Stimulated activated CD4-positive, alpha-beta T cell treated with anti-CD3 and anti-CD28 coated beads, Interleukin-2, amount 100 ng/mL, for 24 hours (primary cell): ENCODE data around the gene ERICH4.
"Not testable (repeated sequence)": the region's sequence is repeated elsewhere in the genome, so short reads cannot be mapped to it uniquely, and the experiment has no call there.

Experiments
- DNase-seq, 2 donors: peaks; one replicate each; pipeline ENCODE4 v3.0.0-alpha.2; 2020

The ERICH4 gene

GRCh38 chr19:41442473-41443355 is at the start of gene ERICH4:
TSS of gene ERICH4 (plus strand) at chr19:41443156. CDS start at chr19:41443170, 14 bp downstream.
- DNase-seq = no peak

GRCh38 chr19:41395355-41395754 is 47.6 kb upstream of the ERICH4 start:
- DNase-seq = no peak

GRCh38 chr19:41397086-41398049 is 45.6 kb upstream of the ERICH4 start, which contains the start of the genes BCKDHA and EXOSC5:
TSS of gene BCKDHA (plus strand) at chr19:41397818. CDS start at chr19:41397828, 10 bp downstream.
TSS of gene EXOSC5 (minus strand) at chr19:41397359. CDS start at chr19:41397328, 31 bp downstream.
- DNase-seq = peak; percentile 99

GRCh38 chr19:41398050-41398418 is 44.9 kb upstream of the ERICH4 start:
- DNase-seq = no peak

- no peak for DNase-seq
These were observed 44.4 kb upstream of the ERICH4 start for GRCh38 chr19:41398598-41398997.

- no peak for DNase-seq
These were observed 43.9 kb upstream of the ERICH4 start for GRCh38 chr19:41399091-41399490.

GRCh38 chr19:41399525-41399924 is 43.4 kb upstream of the ERICH4 start:
- no peak for DNase-seq

GRCh38 chr19:41401483-41401882 is 41.5 kb upstream of the ERICH4 start:
- DNase-seq = no peak

GRCh38 chr19:41402010-41402409 is 40.9 kb upstream of the ERICH4 start:
- DNase-seq = no peak

- DNase-seq = no peak
These were observed 39.6 kb upstream of the ERICH4 start for GRCh38 chr19:41403181-41403970.

- DNase-seq = no peak
These were observed 37.2 kb upstream of the ERICH4 start for GRCh38 chr19:41405776-41406175.

GRCh38 chr19:41407271-41407670 is 35.7 kb upstream of the ERICH4 start:
- DNase-seq = no peak

- no peak for DNase-seq
These were observed 34.7 kb upstream of the ERICH4 start for GRCh38 chr19:41408256-41408655.

GRCh38 chr19:41408846-41409245 is 34.1 kb upstream of the ERICH4 start:
- DNase-seq = not testable (repeated sequence)

- DNase-seq = no peak
These were observed 33.7 kb upstream of the ERICH4 start for GRCh38 chr19:41409288-41409687.

- DNase-seq = no peak
These were observed 32.5 kb upstream of the ERICH4 start for GRCh38 chr19:41410336-41411054.

GRCh38 chr19:41411100-41411967 is 31.6 kb upstream of the ERICH4 start:
- no peak for DNase-seq

- no peak for DNase-seq
These were observed 31.0 kb upstream of the ERICH4 start for GRCh38 chr19:41411968-41412265.

- no peak for DNase-seq
These were observed 30.0 kb upstream of the ERICH4 start for GRCh38 chr19:41412953-41413352.

- DNase-seq = no peak
These were observed 29.0 kb upstream of the ERICH4 start for GRCh38 chr19:41413947-41414346.

GRCh38 chr19:41414461-41414860 is 28.5 kb upstream of the ERICH4 start:
- DNase-seq = no peak
